RWPE1 (cell line): Measurements from ENCODE around the gene PTPN4.

ENCODE experiments used
- CTCF ChIA-PET: fragments of 350-600 bp; sonication (Branson Sonifier 250); formaldehyde crosslinking; extraction: SDS; loops from one replicate; lab custom pipeline; 2021; lab: Yijun Ruan, JAX
- POLR2A ChIA-PET: fragments of 400-600 bp; formaldehyde crosslinking; extraction: SDS; loops from one replicate; lab custom pipeline; 2020; ENCODE audit warnings: antibody characterized with exemption; ENCODE audit not compliant: low non-redundant PET; lab: Yijun Ruan, JAX
- DNase-seq: peaks from one replicate; pipeline ENCODE4 v3.0.0; 2012; ENCODE audit warnings: low spot score
- H3K27ac ChIP-seq: fragments of 450-650 bp; 2 replicates; pipeline ENCODE4 v1.5.1; 2017
- CTCF ChIP-seq: fragments of 450-650 bp; conservative IDR thresholded peaks from 2 replicates; pipeline ENCODE4 v1.5.1; 2017; ENCODE audit warnings: low read depth, mild to moderate bottlenecking

PTPN4 gene

GRCh38 chr2:119838179-119838578 lies 78.5 kb downstream of the PTPN4 start:
- peak overlapping the region; percentile 84 for H3K27ac ChIP-seq
- ChIA-PET CTCF (no interaction called here), POLR2A (interaction anchor here (0.6 to 0.7 kb wide), 2 partner anchors 11 to 20 kb away, joined by 3 to 4 read pairs; no protein-coding TSS in a partner anchor)
- no peak for TF ChIP-seq CTCF
- DNase-seq, result no peak

- no peak overlapping the region for H3K27ac ChIP-seq
- TF ChIP-seq CTCF, result no peak
- ChIA-PET CTCF (no interaction called here), POLR2A (no interaction called here)
- no peak for DNase-seq
These were observed 81.8 kb downstream of the PTPN4 start for GRCh38 chr2:119841550-119841949.

GRCh38 chr2:119846021-119846420 lies 86.3 kb downstream of the PTPN4 start:
- CTCF ChIA-PET, result no interaction called here
- no peak for DNase-seq
- POLR2A ChIA-PET, result no interaction called here
- no peak overlapping the region for H3K27ac ChIP-seq
- no peak for TF ChIP-seq CTCF

- no peak for TF ChIP-seq CTCF
- no peak for DNase-seq
- H3K27ac ChIP-seq, result no peak overlapping the region
- CTCF ChIA-PET, result no interaction called here
- POLR2A ChIA-PET, result interaction anchor here (0.6 kb wide), 1 partner anchor 10 kb away, joined by 4 read pairs; no protein-coding TSS in a partner anchor
These were observed 90.3 kb downstream of the PTPN4 start for GRCh38 chr2:119849838-119850565.

- POLR2A ChIA-PET, result no interaction called here
- no peak for DNase-seq
- CTCF ChIA-PET, result no interaction called here
- no peak for TF ChIP-seq CTCF
- H3K27ac ChIP-seq, result no peak overlapping the region
These were observed 92.5 kb downstream of the PTPN4 start for GRCh38 chr2:119852214-119852613.

GRCh38 chr2:119853777-119854399 lies 94.2 kb downstream of the PTPN4 start:
- no peak for TF ChIP-seq CTCF
- CTCF ChIA-PET, result interaction anchor here (0.6 kb wide), 1 partner anchor 321 kb away, joined by 3 read pairs; no protein-coding TSS in a partner anchor
- DNase-seq, result no peak
- H3K27ac ChIP-seq, result no peak overlapping the region
- POLR2A ChIA-PET, result no interaction called here
